NCI-H1694 (cell line): ENCODE measurements around the gene TRMT61A.

Experiments used
- DNase-seq: peaks from one replicate; lab custom pipeline; 2025; lab: John Stamatoyannopoulos, UW

TRMT61A gene

GRCh38 chr14:103547455-103547940, 18.5 kb downstream of the TRMT61A start:
- DNase-seq = no peak

- DNase-seq = no peak
Measured at GRCh38 chr14:103547941-103548462, 19.0 kb downstream of the TRMT61A start.

- no peak for DNase-seq
Measured at GRCh38 chr14:103548463-103549351, 19.7 kb downstream of the TRMT61A start.

- peak; percentile 47 for DNase-seq
Measured at GRCh38 chr14:103549361-103550311, 20.6 kb downstream of the TRMT61A start.

- DNase-seq = no peak
Measured at GRCh38 chr14:103550451-103551337, 21.7 kb downstream of the TRMT61A start.

- no peak for DNase-seq
Measured at GRCh38 chr14:103551338-103551762, 22.4 kb downstream of the TRMT61A start.

- DNase-seq = no peak
Measured at GRCh38 chr14:103552011-103552845, 23.2 kb downstream of the TRMT61A start.

- no peak for DNase-seq
Measured at GRCh38 chr14:103552846-103553210, 23.8 kb downstream of the TRMT61A start.

- no peak for DNase-seq
Measured at GRCh38 chr14:103555559-103556337, 26.8 kb downstream of the TRMT61A start.

GRCh38 chr14:103556946-103557758, 28.2 kb downstream of the TRMT61A start:
- DNase-seq = no peak

GRCh38 chr14:103558071-103558882, 29.3 kb downstream of the TRMT61A start:
- no peak for DNase-seq

- DNase-seq = no peak
Measured at GRCh38 chr14:103559766-103560165, 30.8 kb downstream of the TRMT61A start.

GRCh38 chr14:103560691-103561090, 31.7 kb downstream of the TRMT61A start:
- no peak for DNase-seq

- DNase-seq = peak; percentile 41
Measured at GRCh38 chr14:103561381-103562178, 32.6 kb downstream of the TRMT61A start.

GRCh38 chr14:103562179-103562428, 33.1 kb downstream of the TRMT61A start:
- DNase-seq = no peak

- DNase-seq = peak; percentile 80
Measured at GRCh38 chr14:103562429-103563225, 33.6 kb downstream of the TRMT61A start, which contains the start of the genes BAG5 and COA8. Gene BAG5 (minus strand): TSS chr14:103562657. CDS start chr14:103561164, 1,493 bp downstream. Gene COA8 (plus strand): TSS chr14:103562960. CDS start chr14:103563002, 42 bp downstream.
